IMR-90 (cell line): ENCODE data around the gene SLC25A21. TPM values are rescaled to one million over a fixed set of nuclear protein-coding genes. Genes with fewer than 3 reads are reported as not detected.

Experiments
- ATAC-seq: fragments of 200-7000 bp; cut with Tn5 transposase; 2 replicates; pipeline ENCODE4 v1.9.1; 2020; ENCODE audit warnings: low read depth, mild to moderate bottlenecking, moderate library complexity
- BruUV-seq: library from RNA; stranded (reverse); fragments of 400-500 nt; replicated peaks from 2 replicates; lab custom pipeline; 2021; lab: Mats Ljungman, UMichigan
- CTCF ChIA-PET: fragments of 300-600 bp; formaldehyde crosslinking; extraction: SDS; loops from one replicate; lab custom pipeline; 2021; ENCODE audit warnings: antibody characterized with exemption; lab: Yijun Ruan, JAX
- POLR2A ChIA-PET: fragments of 300-600 bp; sonication (Branson Sonifier 250); formaldehyde crosslinking; loops from one replicate; lab custom pipeline; 2022; ENCODE audit warnings: antibody characterized with exemption; ENCODE audit not compliant: unreplicated experiment; lab: Charles Lee
- DNase-seq: peaks from one replicate; pipeline ENCODE4 v3.0.0; 2013
- H2AFZ ChIP-seq: replicated peaks from 2 replicates; pipeline ENCODE3; 2013; ENCODE audit warnings: low read length, mild to moderate bottlenecking; ENCODE audit not compliant: poor library complexity
- H2AK5ac ChIP-seq: 2 replicates; pipeline ENCODE4 v1.6.1; 2013; ENCODE audit warnings: low read depth, low read length, inconsistent platforms
- H2AK9ac ChIP-seq: replicated peaks from 2 replicates; pipeline ENCODE3; 2013; ENCODE audit warnings: mild to moderate bottlenecking, low read depth, low read length, moderate library complexity; ENCODE audit not compliant: poor library complexity
- H2BK120ac ChIP-seq: 2 replicates; pipeline ENCODE4 v1.6.1; 2013; ENCODE audit warnings: low read depth, low read length, inconsistent platforms
- H2BK15ac ChIP-seq: 3 replicates; pipeline ENCODE4 v1.6.1; 2013; ENCODE audit warnings: low read depth, low read length, inconsistent platforms
- H2BK20ac ChIP-seq: 2 replicates; pipeline ENCODE4 v1.6.1; 2013; ENCODE audit warnings: low read depth, mild to moderate bottlenecking, inconsistent platforms, low read length, moderate library complexity
- H2BK5ac ChIP-seq: 2 replicates; pipeline ENCODE4 v1.6.1; 2013; ENCODE audit warnings: mild to moderate bottlenecking, low read depth, low read length, inconsistent platforms; ENCODE audit not compliant: poor library complexity, severe bottlenecking
- H3K14ac ChIP-seq: replicated peaks from 2 replicates; pipeline ENCODE4 v1.6.1; 2013; ENCODE audit warnings: low read depth, low read length, inconsistent platforms
- H3K18ac ChIP-seq: 2 replicates; pipeline ENCODE4 v1.6.1; 2013; ENCODE audit warnings: low read depth, low read length, control low read depth
- H3K23ac ChIP-seq: 2 replicates; pipeline ENCODE4 v1.6.1; 2013; ENCODE audit warnings: low read depth, low read length, inconsistent platforms
- H3K27ac ChIP-seq: 2 replicates; pipeline ENCODE4 v1.5.1; 2013; ENCODE audit warnings: mild to moderate bottlenecking, control low read depth, low read length; ENCODE audit not compliant: insufficient read depth
- H3K27me3 ChIP-seq: 2 replicates; pipeline ENCODE4 v1.6.1; 2013; ENCODE audit warnings: low read length; ENCODE audit not compliant: control insufficient read depth, insufficient read depth
- H3K36me3 ChIP-seq: 2 replicates; pipeline ENCODE4 v1.6.1; 2013; ENCODE audit warnings: low read length, mixed read lengths; ENCODE audit not compliant: control insufficient read depth, insufficient read depth
- H3K4ac ChIP-seq: 2 replicates; pipeline ENCODE4 v1.6.1; 2013; ENCODE audit warnings: low read depth, low read length, inconsistent platforms
- H3K4me1 ChIP-seq: 2 replicates; pipeline ENCODE4 v1.6.1; 2013; ENCODE audit warnings: low read length, mixed read lengths; ENCODE audit not compliant: control insufficient read depth, insufficient read depth
- H3K4me2 ChIP-seq: 2 replicates; pipeline ENCODE4 v1.6.1; 2013; ENCODE audit warnings: low read depth, mild to moderate bottlenecking, control low read depth, low read length, moderate library complexity
- H3K4me3 ChIP-seq: 2 replicates; pipeline ENCODE4 v1.5.1; 2013; ENCODE audit warnings: low read depth, mild to moderate bottlenecking, control low read depth, low read length, moderate library complexity; ENCODE audit not compliant: insufficient read depth
- H3K56ac ChIP-seq: 2 replicates; pipeline ENCODE4 v1.6.1; 2013; ENCODE audit warnings: low read length, inconsistent platforms; ENCODE audit not compliant: insufficient read depth; ENCODE audit errors: extremely low read depth
- H3K79me1 ChIP-seq, 2 experiments: 2 replicates each; pipeline ENCODE4 v1.6.1; 2013; ENCODE audit warnings: low read length in 2 of 2, inconsistent platforms in 1 of 2, low read depth in 1 of 2
- H3K9ac ChIP-seq: 2 replicates; pipeline ENCODE4 v1.6.1; 2013; ENCODE audit warnings: low read depth, low read length, control low read depth
- H3K9me1 ChIP-seq: 2 replicates; pipeline ENCODE4 v1.6.1; 2013; ENCODE audit warnings: low read length, inconsistent platforms; ENCODE audit not compliant: insufficient read depth
- H3K9me3 ChIP-seq: 2 replicates; pipeline ENCODE4 v1.6.1; 2013; ENCODE audit warnings: low read length; ENCODE audit not compliant: control insufficient read depth, insufficient read depth
- H4K20me1 ChIP-seq: 2 replicates; pipeline ENCODE4 v1.6.1; 2013; ENCODE audit warnings: low read length, inconsistent platforms; ENCODE audit not compliant: insufficient read depth
- H4K5ac ChIP-seq: 2 replicates; pipeline ENCODE4 v1.6.1; 2013; ENCODE audit warnings: mild to moderate bottlenecking, low read depth, low read length, control low read depth
- H4K8ac ChIP-seq, 2 experiments: 2 replicates each; pipeline ENCODE4 v1.6.1; 2013; ENCODE audit warnings: low read depth in 2 of 2, low read length in 2 of 2, control low read depth in 1 of 2, inconsistent platforms in 1 of 2
- H4K91ac ChIP-seq: 2 replicates; pipeline ENCODE4 v1.6.1; 2013; ENCODE audit warnings: low read depth, low read length, inconsistent platforms; ENCODE audit not compliant: insufficient read depth
- CHD1 ChIP-seq: IDR thresholded peaks from 2 replicates; pipeline ENCODE4 v1.6.1; 2012; ENCODE audit warnings: low read depth, low read length, improper control_type of control experiment
- CTCF ChIP-seq: conservative IDR thresholded peaks from 2 replicates; pipeline ENCODE4 v1.5.1; 2012; ENCODE audit warnings: mild to moderate bottlenecking, low read depth, low read length, improper control_type of control experiment
- ELK1 ChIP-seq: fragments of 150-350 bp; IDR thresholded peaks from 2 replicates; pipeline ENCODE4 v1.6.1; 2016; ENCODE audit warnings: low read depth, mild to moderate bottlenecking, low read length, moderate library complexity, borderline replicate concordance
- FOS ChIP-seq: fragments of 150-350 bp; IDR thresholded peaks from 2 replicates; pipeline ENCODE4 v1.6.1; 2016; ENCODE audit warnings: low read depth, low read length
- MAFK ChIP-seq: IDR thresholded peaks from 2 replicates; pipeline ENCODE4 v1.6.1; 2012; ENCODE audit warnings: low read depth, low read length, improper control_type of control experiment
- MAZ ChIP-seq: IDR thresholded peaks from 2 replicates; pipeline ENCODE4 v1.6.1; 2012; ENCODE audit warnings: low read depth, mild to moderate bottlenecking, low read length, improper control_type of control experiment, moderate library complexity, borderline replicate concordance
- MXI1 ChIP-seq: IDR thresholded peaks from 2 replicates; pipeline ENCODE4 v1.6.1; 2012; ENCODE audit warnings: low read depth, mild to moderate bottlenecking, low read length, moderate library complexity, borderline replicate concordance
- NFE2L2 ChIP-seq: fragments of 150-350 bp; IDR thresholded peaks from 2 replicates; pipeline ENCODE4 v1.6.1; 2016; ENCODE audit warnings: low read depth, mild to moderate bottlenecking, low read length
- POLR2A ChIP-seq: IDR thresholded peaks from 2 replicates; pipeline ENCODE4 v1.6.1; 2012; ENCODE audit warnings: mild to moderate bottlenecking, low read depth, low read length
- RAD21 ChIP-seq: IDR thresholded peaks from 2 replicates; pipeline ENCODE4 v1.6.1; 2012; ENCODE audit warnings: low read length, improper control_type of control experiment
- RFX5 ChIP-seq: IDR thresholded peaks from 2 replicates; pipeline ENCODE4 v1.8.0; 2012; ENCODE audit warnings: low read depth, mild to moderate bottlenecking, low read length, moderate library complexity
- SMC3 ChIP-seq: fragments of 150-350 bp; IDR thresholded peaks from 2 replicates; pipeline ENCODE4 v1.6.1; 2016; ENCODE audit warnings: low read depth, mild to moderate bottlenecking, antibody characterized with exemption, low read length, moderate library complexity
- USF2 ChIP-seq: fragments of 150-350 bp; IDR thresholded peaks from 2 replicates; pipeline ENCODE4 v1.6.1; 2017; ENCODE audit warnings: mild to moderate bottlenecking, antibody characterized with exemption, low read length, low read depth
- WGBS, 2 experiments: methylation state at CpG; one replicate each; pipeline versions ENCODE4 v1.1.5 to v1.1.7; 2013; ENCODE audit warnings: missing lambda C conversion rate in 2 of 2; ENCODE audit not compliant: insufficient read length in 1 of 2; ENCODE audit errors: extremely low coverage in 2 of 2; 5-methylcytosine and 5-hydroxymethylcytosine counted together
- dilution Hi-C: fragments of 300-500 bp; cut with HindIII; formaldehyde crosslinking; loops from one replicate; pipeline ENCODE4 v1.14.3; 2018; ENCODE audit warnings: low sequenced_read_pairs; ENCODE audit not compliant: unreplicated experiment
- in situ Hi-C: fragments of 300-500 bp; cut with MboI; formaldehyde crosslinking; loops from 3 replicates; pipeline ENCODE4 v1.14.3; 2019; ENCODE audit warnings: low sequenced_read_pairs, inconsistent platforms, mixed read lengths
- intact Hi-C: fragments of 100-400 bp; cut with micrococcal nuclease; formaldehyde crosslinking; loops from 2 replicates; pipeline ENCODE4 v1.10.0; 2022
- polyA plus RNA-seq, 3 experiments: library from polyadenylated mRNA; depleted of rRNA; stranded (reverse); fragments of >200 nt; gene quantifications; 2 replicates each; pipeline ENCODE4 v1.2.3, GENCODE V29; 2012; ENCODE audit warnings: low replicate concordance in 1 of 3
- total RNA-seq: library from RNA; depleted of rRNA; stranded (reverse); fragments of >200 nt; gene quantifications from 2 replicates; pipeline ENCODE4 v1.2.3, GENCODE V29; 2012

The SLC25A21 gene
- total and polyA plus RNA-seq, 2 of the 4 experiments (the other 2 are of a cell fraction), result 0.62 to 0.90 TPM

- intact Hi-C loops, result no loop called here
- no TSS peak for BruUV-seq
- POLR2A ChIA-PET, result no interaction called here
Observed at GRCh38 chr14:37170237-37170636, 2.2 kb downstream of the SLC25A21 start.

More at GRCh38 chr14:37170237-37170636, 2.2 kb downstream of the SLC25A21 start:
- H2AK9ac ChIP-seq, result no peak overlapping the region
- H3K23ac ChIP-seq, result no peak overlapping the region
- no peak overlapping the region for H2BK120ac ChIP-seq
- no peaks in the 10 kb centered on the region for H3K9me3 ChIP-seq
- H3K4ac ChIP-seq, result no peak overlapping the region
- no peak overlapping the region for H2BK20ac ChIP-seq
- DNase-seq (no peak), ATAC-seq (no peak)
- H3K56ac ChIP-seq, result no peak overlapping the region
- no peaks in the 10 kb centered on the region for H3K27me3 ChIP-seq
- H3K9me1 ChIP-seq, result no peaks in the 10 kb centered on the region
- H3K4me1 ChIP-seq, result 0 out of 2 replicates have a peak, but pooled peaks cover 2% of the 10 kb centered on the region
- H3K18ac ChIP-seq, result no peak overlapping the region
- H3K27ac ChIP-seq, result no peak overlapping the region
- WGBS, 2 experiments, result no CpG with 5 or more reads among the region's 8 CpGs
- no peak overlapping the region for H2BK15ac ChIP-seq
- H3K14ac ChIP-seq, result no peak overlapping the region
- H3K36me3 ChIP-seq, result no peaks in the 10 kb centered on the region
- in situ Hi-C loops (no loop called here), dilution Hi-C loops (no loop called here)
- H2BK5ac ChIP-seq, result no peak overlapping the region
- H3K4me3 ChIP-seq, result no peak overlapping the region
- H2AK5ac ChIP-seq, result no peak overlapping the region
- no peak overlapping the region for H4K5ac ChIP-seq
- no peak overlapping the region for H3K9ac ChIP-seq
- no peaks in the 10 kb centered on the region for H4K20me1 ChIP-seq
- H3K4me2 ChIP-seq, result no peak overlapping the region
- no peak overlapping the region for H4K8ac ChIP-seq
- peaks cover 2 to 3% of the 10 kb centered on the region in 2 experiments; a peak in 1 of 4 replicates for H3K79me1 ChIP-seq
- H2AFZ ChIP-seq, result no peak overlapping the region
- H4K91ac ChIP-seq, result no peak overlapping the region
- TF ChIP-seq CTCF (no peak), SMC3 (no peak), MAFK (no peak), USF2 (no peak), ELK1 (no peak), POLR2A (no peak), RAD21 (no peak), NFE2L2 (no peak), MAZ (no peak), MXI1 (no peak), RFX5 (no peak), FOS (no peak), CHD1 (no peak)
- CTCF ChIA-PET, result interaction anchor here (1.0 kb wide), 1 partner anchor 18 kb away, joined by 4 read pairs; no protein-coding TSS in a partner anchor
